ENCODE results near the gene AGAP5.
"Not testable (repeated sequence)": the region's sequence is repeated elsewhere in the genome, so short reads cannot be mapped to it uniquely, and the experiment has no call there.

AGAP5 gene

GRCh38 chr10:73714483-73714882 lies 16.6 kb upstream of the AGAP5 start:
- DNase-seq: not testable (repeated sequence)

- not testable (repeated sequence) for DNase-seq
These were observed 16.0 kb upstream of the AGAP5 start for GRCh38 chr10:73713912-73714311.

- not testable (repeated sequence) for DNase-seq
These were observed 13.8 kb upstream of the AGAP5 start for GRCh38 chr10:73711683-73712082.

- not testable (repeated sequence) for DNase-seq
These were observed 10.2 kb upstream of the AGAP5 start for GRCh38 chr10:73708122-73708521.

GRCh38 chr10:73707628-73708027 lies 9.7 kb upstream of the AGAP5 start:
- DNase-seq: not testable (repeated sequence)

GRCh38 chr10:73706488-73706887 lies 8.6 kb upstream of the AGAP5 start:
- peak; percentile 13 for DNase-seq

GRCh38 chr10:73705506-73706072 lies 7.7 kb upstream of the AGAP5 start:
- not testable (repeated sequence) for DNase-seq

GRCh38 chr10:73703924-73704323 lies 6.0 kb upstream of the AGAP5 start:
- not testable (repeated sequence) for DNase-seq

- not testable (repeated sequence) for DNase-seq
These were observed 910 bp upstream of the AGAP5 start for GRCh38 chr10:73698819-73699218.

GRCh38 chr10:73695302-73695701 lies 2.6 kb downstream of the AGAP5 start:
- DNase-seq: not testable (repeated sequence)

GRCh38 chr10:73690755-73691154 lies 7.2 kb downstream of the AGAP5 start:
- not testable (repeated sequence) for DNase-seq

- not testable (repeated sequence) for DNase-seq
These were observed 8.3 kb downstream of the AGAP5 start for GRCh38 chr10:73689596-73689995.

- DNase-seq: not testable (repeated sequence)
These were observed 10.3 kb downstream of the AGAP5 start for GRCh38 chr10:73687641-73688040.

GRCh38 chr10:73674546-73674945 lies 23.4 kb downstream of the AGAP5 start:
- DNase-seq: not testable (repeated sequence)

- DNase-seq: not testable (repeated sequence)
These were observed 29.5 kb downstream of the AGAP5 start for GRCh38 chr10:73668378-73668777.

- DNase-seq: not testable (repeated sequence)
These were observed 31.6 kb downstream of the AGAP5 start for GRCh38 chr10:73666153-73666809.

- DNase-seq: not testable (repeated sequence)
These were observed 32.3 kb downstream of the AGAP5 start for GRCh38 chr10:73665581-73665980.

- not testable (repeated sequence) for DNase-seq
These were observed 33.5 kb downstream of the AGAP5 start for GRCh38 chr10:73664156-73665040.

- not testable (repeated sequence) for DNase-seq
These were observed 34.3 kb downstream of the AGAP5 start for GRCh38 chr10:73663621-73664020.

- not testable (repeated sequence) for DNase-seq
These were observed 35.2 kb downstream of the AGAP5 start for GRCh38 chr10:73662705-73663104.

- no peak for DNase-seq
These were observed 42.0 kb downstream of the AGAP5 start, which contains the start of gene SYNPO2L for GRCh38 chr10:73655990-73656298. SYNPO2L (minus strand) TSS chr10:73656029; CDS start chr10:73655922, 107 bp downstream.

- DNase-seq: no peak
These were observed 42.5 kb downstream of the AGAP5 start for GRCh38 chr10:73655257-73655989.

GRCh38 chr10:73653701-73654100 lies 44.2 kb downstream of the AGAP5 start:
- no peak for DNase-seq
